Middle frontal gyrus (tissue), 1 donor: ENCODE measurements around the gene POM121C.
"Not testable (repeated sequence)": the region's sequence is repeated elsewhere in the genome, so short reads cannot be mapped to it uniquely, and the experiment has no call there.

Source experiments
- DNase-seq: peaks from one replicate; pipeline ENCODE4 v3.0.0-alpha.2; 2015; ENCODE audit warnings: low spot score; ENCODE audit errors: extremely low spot score

The POM121C gene

DNA sequence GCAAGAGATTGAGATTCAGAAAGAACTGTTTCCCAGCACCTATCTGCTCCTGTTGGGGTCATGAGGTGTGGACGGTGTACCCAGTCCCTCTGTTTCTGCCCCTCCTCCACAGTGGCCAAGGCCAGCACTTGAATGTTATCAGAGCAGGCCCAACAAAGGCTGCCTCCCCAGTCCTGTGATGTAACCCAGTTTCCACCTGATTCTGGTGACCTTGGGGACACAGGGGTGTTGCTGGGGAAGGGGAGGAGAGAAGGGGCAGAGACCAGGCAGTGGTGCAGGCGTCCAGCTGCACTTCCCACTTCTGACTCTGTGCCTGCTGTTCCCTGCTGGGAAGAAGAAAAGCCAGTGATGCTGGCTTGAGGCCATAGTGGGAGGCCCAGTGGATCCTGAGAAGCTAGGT lies 88.2 kb downstream of the POM121C start:
- not testable (repeated sequence) for DNase-seq

DNA sequence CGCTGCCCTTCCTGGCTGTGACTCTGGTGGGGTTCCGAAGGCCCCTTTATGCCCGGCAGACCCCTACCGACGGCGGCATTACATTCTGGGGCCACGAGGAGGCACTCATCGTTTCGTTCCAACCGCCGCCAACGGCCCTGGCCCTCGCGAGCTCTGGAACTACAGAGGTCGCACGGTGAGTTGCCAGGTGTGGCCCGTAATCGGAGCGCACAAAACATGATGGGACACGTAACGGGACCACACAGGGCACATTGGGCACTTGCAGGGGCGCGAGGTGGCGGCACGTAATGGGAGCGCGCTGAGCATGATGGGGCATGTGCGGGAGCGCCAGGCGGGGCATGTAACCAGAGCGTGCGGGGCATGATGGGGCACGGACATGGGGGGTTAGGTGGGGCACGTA lies 90.8 kb downstream of the POM121C start, which contains the start of gene TRIM73:
TSS of gene TRIM73 (plus strand) at position 301 of the 400 bp plus-strand sequence. CDS start 3,305 bp downstream, outside the sequence.
- not testable (repeated sequence) for DNase-seq

DNA sequence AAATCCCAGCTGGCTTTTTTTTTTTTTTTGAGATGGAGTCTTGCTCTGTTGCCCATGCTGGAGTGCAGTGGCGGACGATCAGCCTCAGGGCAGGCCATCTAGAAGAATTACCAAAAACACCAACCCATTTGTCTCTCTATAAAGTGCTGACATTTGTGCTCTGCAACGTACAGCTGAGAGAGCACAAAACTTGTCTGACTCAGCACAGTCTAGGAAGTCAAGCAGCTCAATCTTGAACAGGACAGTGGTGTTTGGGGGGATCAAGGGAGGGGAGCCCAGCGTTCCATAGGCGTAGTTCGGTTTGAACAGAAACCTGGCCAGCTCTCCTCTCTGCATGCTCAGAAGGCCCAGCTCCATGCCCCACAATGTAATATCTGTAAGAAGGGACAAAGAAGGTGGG lies 92.9 kb downstream of the POM121C start:
- not testable (repeated sequence) for DNase-seq

DNA sequence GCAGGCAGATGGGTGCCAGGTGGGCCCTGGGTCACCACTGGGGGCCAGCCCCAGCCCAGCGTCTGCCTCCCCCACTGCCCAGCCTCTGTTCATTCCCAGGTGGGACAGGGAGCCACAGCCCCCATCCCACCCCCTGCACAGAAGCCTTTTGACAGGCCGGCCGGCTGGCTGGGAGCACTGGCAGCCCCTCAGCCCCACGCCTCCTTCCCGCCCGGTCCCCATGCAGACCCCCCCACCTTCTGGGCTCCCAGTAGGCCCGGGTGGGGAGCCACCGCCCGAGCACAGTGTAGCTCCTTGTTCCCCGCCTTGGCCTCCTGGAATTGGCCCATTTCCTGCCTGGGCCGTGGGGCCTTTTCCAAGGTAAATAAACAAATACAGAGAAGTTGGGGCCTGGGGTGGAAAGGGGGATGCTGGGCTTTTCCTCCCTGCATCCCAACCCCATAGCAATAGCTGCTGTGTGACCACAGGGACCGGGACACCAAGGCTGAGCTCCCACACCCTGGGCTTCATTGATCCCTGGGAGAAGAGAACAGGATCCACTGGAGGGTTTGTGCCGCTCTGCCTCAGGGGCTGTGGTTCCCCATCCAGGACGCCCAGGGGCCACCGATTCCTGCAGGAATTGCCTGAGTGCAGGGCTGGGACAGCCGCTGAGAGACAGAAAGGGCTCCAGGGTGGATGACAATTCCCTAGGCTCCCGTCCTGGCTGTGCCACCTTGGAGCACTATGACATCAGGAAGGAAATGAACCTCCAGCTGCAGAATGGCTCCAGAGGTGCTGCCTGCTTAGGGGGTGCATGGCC lies 111.4 kb downstream of the POM121C start:
- DNase-seq = not testable (repeated sequence)

DNA sequence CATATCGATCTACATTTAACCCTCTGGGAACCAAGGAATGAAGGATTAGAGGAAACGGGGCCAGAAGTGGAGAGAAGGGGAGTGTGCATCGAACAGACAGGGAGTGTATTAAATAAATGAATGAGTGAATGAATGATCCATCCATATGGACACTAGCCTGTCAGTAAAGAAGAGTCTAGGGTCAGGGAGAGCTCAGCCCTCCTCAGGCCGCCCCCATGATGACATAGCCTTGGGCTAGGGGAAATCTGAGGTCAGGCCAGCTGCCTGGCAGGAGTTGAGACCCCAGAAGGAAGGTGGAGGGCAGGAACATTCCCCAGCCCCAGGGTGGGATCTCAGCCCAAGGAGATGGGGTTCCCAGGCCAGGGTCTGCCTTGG lies 112.0 kb downstream of the POM121C start:
- not testable (repeated sequence) for DNase-seq

DNA sequence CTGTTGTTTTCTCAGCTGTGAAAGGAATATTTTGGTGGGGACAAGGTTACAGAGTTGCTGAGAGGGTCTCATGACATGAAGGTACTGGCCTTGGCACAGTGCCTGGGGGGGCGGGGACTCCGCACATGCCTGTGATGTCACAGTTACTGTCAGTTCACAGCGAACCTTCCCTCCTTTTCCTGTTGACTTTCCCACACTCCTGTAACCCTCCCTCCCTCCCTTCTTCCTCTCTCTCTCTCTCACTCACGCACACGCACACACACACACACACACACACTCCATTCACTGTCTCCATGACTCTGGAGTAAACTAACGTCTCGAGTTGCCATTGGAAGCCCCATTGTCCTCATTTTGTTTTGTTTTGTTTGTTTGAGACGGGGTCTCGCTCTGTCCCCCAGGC lies 118.8 kb downstream of the POM121C start:
- not testable (repeated sequence) for DNase-seq
